Upper lobe of left lung (tissue), 6 donors: ENCODE measurements around the gene USP3. TPM values are rescaled to one million over a fixed set of nuclear protein-coding genes. Genes with fewer than 3 reads are reported as not detected.
A peak's percentile ranks its signal among the peaks of the same experiment; 100 is the strongest.
"Not testable (repeated sequence)": the region's sequence is repeated elsewhere in the genome, so short reads cannot be mapped to it uniquely, and the experiment has no call there.

ENCODE experiments used
- ATAC-seq, 2 donors: fragments of 200-7000 bp; cut with Tn5 transposase; one replicate each; pipeline ENCODE4 v1.9.1; 2022; ENCODE audit warnings: mild to moderate bottlenecking in 2 of 2, moderate library complexity in 2 of 2; ENCODE audit not compliant: low FRiP score in 2 of 2
- DNase-seq, 2 donors: peaks; one replicate each; pipeline ENCODE4 v3.0.0-alpha.2; 2019 to 2020
- H3K27ac ChIP-seq, 4 donors: fragments of 200-600 bp; sonication (generic); one replicate each; pipeline ENCODE4 v1.5.1; 2016 to 2019
- H3K27me3 ChIP-seq, 4 donors: fragments of 200-600 bp; sonication (generic); one replicate each; pipeline ENCODE4 v1.5.1; 2017 to 2019
- H3K36me3 ChIP-seq, 4 donors: fragments of 200-600 bp; sonication (generic); one replicate each; pipeline ENCODE4 v1.5.1; 2016 to 2019
- H3K4me1 ChIP-seq, 4 donors: fragments of 200-600 bp; sonication (generic); one replicate each; pipeline ENCODE4 v1.5.1; 2018 to 2019
- H3K4me3 ChIP-seq, 4 donors: fragments of 200-600 bp; sonication (generic); one replicate each; pipeline ENCODE4 v1.5.1; 2017 to 2019; ENCODE audit warnings: mild to moderate bottlenecking in 2 of 4, moderate library complexity in 1 of 4
- H3K9me3 ChIP-seq, 4 donors: fragments of 200-600 bp; sonication (generic); one replicate each; pipeline ENCODE4 v1.5.1; 2018 to 2019
- EP300 ChIP-seq, 4 donors: sonication (generic); formaldehyde crosslinking; IDR thresholded peaks; one replicate each; pipeline ENCODE4 v1.5.1; 2017; ENCODE audit warnings: antibody characterized with exemption in 4 of 4, control low read depth in 2 of 4
- POLR2A ChIP-seq, 4 donors: fragments of 450-650 bp; IDR thresholded peaks; one replicate each; pipeline ENCODE4 v1.5.1; 2016 to 2017; ENCODE audit warnings: antibody characterized with exemption in 4 of 4, mild to moderate bottlenecking in 2 of 4
- POLR2AphosphoS5 ChIP-seq, 2 donors: sonication (generic); formaldehyde crosslinking; IDR thresholded peaks; one replicate each; pipeline ENCODE4 v1.5.1; 2017; ENCODE audit warnings: antibody characterized with exemption in 2 of 2
- WGBS, 2 donors: methylation state at CpG; one replicate each; pipeline ENCODE4 v1.1.5; 2017 to 2018; 5-methylcytosine and 5-hydroxymethylcytosine counted together
- total RNA-seq, 6 donors: library from RNA; depleted of rRNA in 4 of 6; stranded (reverse); fragments of >200 nt in 4 of 6; gene quantifications; one replicate each; pipeline versions ENCODE4 v1.1.0 to v1.2.1, GENCODE V29; 2016 to 2021
- TF ChIP-seq, protein P1 (sequence below), 6 experiments: fragments of 450-650 bp in 4 of 6; fragments of 200-600 bp in 2 of 6; sonication (generic) in 2 of 6; IDR thresholded peaks; one replicate each; pipeline ENCODE4 v1.5.1; 2016 to 2019; ENCODE audit warnings: antibody characterized with exemption in 6 of 6
- donor health status: DM: no; HTN: no; CAD: no; lungs with moderate emphysema.
- donor health status: DM: no; HTN: yes; CAD: no; lungs with severe emphysema.

The USP3 gene
- total RNA-seq, 6 donors from 2014 or later, result 45.7 to 87.0 (median 63.8) TPM

DNA sequence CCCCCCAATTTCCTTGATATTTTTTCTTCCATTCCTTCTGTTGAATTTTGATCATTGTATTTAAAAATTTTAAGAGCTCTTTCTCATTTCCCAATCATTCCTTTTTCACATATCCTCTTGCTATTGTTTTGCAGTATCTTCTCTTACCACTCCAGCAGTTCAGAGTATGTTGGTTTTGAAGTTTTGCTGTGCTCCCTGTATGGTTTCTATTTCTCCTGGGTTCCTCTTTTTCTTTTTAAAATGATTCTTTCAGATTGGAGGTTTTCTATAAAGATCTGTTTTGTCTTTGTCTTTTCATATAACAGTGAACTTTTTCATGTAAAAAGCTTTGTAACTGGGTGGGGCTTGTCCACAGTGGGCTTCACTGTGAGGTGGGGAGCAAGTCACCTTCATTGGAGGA lies 12.8 kb downstream of the USP3 start:
- Histone ChIP-seq H3K27me3 (no peaks in the 10 kb centered on the region), H3K27ac (no peak overlapping the region), H3K36me3 (no peaks in the 10 kb centered on the region), H3K4me1 (peaks cover 58 to 81% (median 63%) of the 10 kb centered on the region in 4 donors), H3K9me3 (no peaks in the 10 kb centered on the region), H3K4me3 (no peak overlapping the region)
- ATAC-seq, result no peak
- no peak for DNase-seq
- TF ChIP-seq, protein P1, sequence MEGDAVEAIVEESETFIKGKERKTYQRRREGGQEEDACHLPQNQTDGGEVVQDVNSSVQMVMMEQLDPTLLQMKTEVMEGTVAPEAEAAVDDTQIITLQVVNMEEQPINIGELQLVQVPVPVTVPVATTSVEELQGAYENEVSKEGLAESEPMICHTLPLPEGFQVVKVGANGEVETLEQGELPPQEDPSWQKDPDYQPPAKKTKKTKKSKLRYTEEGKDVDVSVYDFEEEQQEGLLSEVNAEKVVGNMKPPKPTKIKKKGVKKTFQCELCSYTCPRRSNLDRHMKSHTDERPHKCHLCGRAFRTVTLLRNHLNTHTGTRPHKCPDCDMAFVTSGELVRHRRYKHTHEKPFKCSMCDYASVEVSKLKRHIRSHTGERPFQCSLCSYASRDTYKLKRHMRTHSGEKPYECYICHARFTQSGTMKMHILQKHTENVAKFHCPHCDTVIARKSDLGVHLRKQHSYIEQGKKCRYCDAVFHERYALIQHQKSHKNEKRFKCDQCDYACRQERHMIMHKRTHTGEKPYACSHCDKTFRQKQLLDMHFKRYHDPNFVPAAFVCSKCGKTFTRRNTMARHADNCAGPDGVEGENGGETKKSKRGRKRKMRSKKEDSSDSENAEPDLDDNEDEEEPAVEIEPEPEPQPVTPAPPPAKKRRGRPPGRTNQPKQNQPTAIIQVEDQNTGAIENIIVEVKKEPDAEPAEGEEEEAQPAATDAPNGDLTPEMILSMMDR (IDR thresholded peaks at IDR 0.05), result no peak
- TF ChIP-seq EP300 (IDR thresholded peaks at IDR 0.05), result no peak
- no peak for TF ChIP-seq POLR2AphosphoS5 (IDR thresholded peaks at IDR 0.05)
- no peak for TF ChIP-seq POLR2A (IDR thresholded peaks at IDR 0.05)

DNA sequence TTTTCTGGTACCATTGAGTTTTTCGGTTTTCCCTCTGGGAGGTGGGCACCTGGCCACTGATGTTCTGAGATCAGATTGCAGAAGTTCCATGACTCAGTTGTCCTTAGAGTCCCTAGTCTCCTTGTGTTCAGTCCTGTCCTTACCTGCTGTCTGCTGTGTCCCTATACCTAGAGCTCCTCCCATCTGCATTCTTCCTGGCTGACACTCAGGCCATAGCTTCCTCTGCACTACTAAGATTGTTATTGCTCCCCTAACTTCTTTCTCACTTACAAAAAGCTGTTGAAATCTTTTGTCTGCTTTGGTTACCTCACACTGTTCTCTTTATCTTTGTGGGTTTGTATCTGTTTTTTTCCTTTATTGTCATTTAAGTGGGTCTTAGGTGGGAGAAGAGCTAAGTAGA lies 13.2 kb downstream of the USP3 start:
- no peak for ATAC-seq
- DNase-seq, result no peak
- no peak for TF ChIP-seq POLR2A (IDR thresholded peaks at IDR 0.05)
- no peak for TF ChIP-seq EP300 (IDR thresholded peaks at IDR 0.05)
- H3K4me1 ChIP-seq, result peaks cover 61 to 81% (median 65%) of the 10 kb centered on the region in 4 donors
- no peaks in the 10 kb centered on the region for H3K9me3 ChIP-seq
- 83 to 100% methylated on average over 1 of the region's 1 CpG for WGBS, 2 donors
- H3K27ac ChIP-seq, result no peak overlapping the region
- H3K36me3 ChIP-seq, result no peaks in the 10 kb centered on the region
- H3K4me3 ChIP-seq, result no peak overlapping the region
- H3K27me3 ChIP-seq, result no peaks in the 10 kb centered on the region

DNA sequence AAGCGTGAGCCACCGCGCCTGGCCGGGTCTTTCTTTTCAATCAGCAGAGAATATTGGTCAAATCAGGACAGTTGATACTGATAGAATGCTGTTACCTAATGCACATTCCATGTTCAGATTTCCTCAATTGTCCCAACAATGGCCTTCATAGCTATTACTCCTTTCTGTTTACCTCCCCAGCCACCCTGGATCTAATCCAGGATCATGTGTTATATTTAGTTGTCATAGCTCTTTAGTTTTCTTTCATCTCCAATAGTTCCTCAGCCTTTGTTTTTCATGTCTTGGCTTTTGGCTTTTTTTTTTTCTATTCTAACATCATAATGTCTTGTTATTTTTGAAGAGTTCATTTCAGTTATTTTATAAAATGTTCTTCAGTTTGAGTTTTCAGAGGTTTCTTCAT lies 14.6 kb downstream of the USP3 start:
- no peak for DNase-seq
- no peaks in the 10 kb centered on the region for H3K9me3 ChIP-seq
- H3K27ac ChIP-seq, result no peak overlapping the region
- no peaks in the 10 kb centered on the region for H3K36me3 ChIP-seq
- no peaks in the 10 kb centered on the region for H3K27me3 ChIP-seq
- ATAC-seq, result no peak
- TF ChIP-seq, protein P1 (IDR thresholded peaks at IDR 0.05), result no peak
- no peak for TF ChIP-seq POLR2A (IDR thresholded peaks at IDR 0.05)
- no peak for TF ChIP-seq EP300 (IDR thresholded peaks at IDR 0.05)
- no peak for TF ChIP-seq POLR2AphosphoS5 (IDR thresholded peaks at IDR 0.05)
- 95 to 97% methylated on average over 4 of the region's 4 CpGs for whole genome bisulfite sequencing, 2 donors
- H3K4me1 ChIP-seq, result peaks cover 62 to 81% (median 74%) of the 10 kb centered on the region in 4 donors
- no peak overlapping the region for H3K4me3 ChIP-seq

DNA sequence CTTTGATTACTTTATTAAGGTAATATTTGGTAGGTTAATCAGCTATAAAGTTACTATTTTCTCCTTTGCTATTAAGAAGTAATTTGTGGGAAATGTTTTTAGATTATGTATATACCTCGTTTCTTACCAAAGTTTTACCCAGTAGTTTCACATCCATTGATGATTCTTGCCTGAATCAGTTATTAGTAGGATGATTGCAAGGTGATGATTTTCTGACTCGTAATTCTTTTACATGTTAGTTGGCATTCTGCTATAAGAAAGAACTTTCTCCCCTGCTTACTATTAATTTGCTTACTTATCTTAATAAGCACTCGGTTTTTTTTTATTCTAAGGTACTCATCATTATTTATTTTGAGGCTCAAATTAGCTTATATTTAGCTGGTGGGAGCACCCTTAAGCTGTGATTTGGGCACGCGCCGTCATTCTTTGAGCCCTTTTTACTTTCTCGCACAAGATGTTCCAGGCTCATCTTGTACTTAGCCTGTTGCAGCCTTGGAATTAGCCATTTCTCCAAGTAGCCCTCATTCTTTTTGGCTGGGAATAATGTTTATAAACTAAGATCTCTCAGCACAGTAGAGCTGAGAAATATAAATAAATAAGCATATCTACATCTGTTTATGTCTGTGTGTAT lies 15.3 kb downstream of the USP3 start:
- 89 to 93% methylated on average over 7 of the region's 7 CpGs for WGBS, 2 donors
- TF ChIP-seq, protein P1 (IDR thresholded peaks at IDR 0.05), result no peak
- TF ChIP-seq POLR2A (IDR thresholded peaks at IDR 0.05), result no peak
- no peak for TF ChIP-seq EP300 (IDR thresholded peaks at IDR 0.05)
- no peak for TF ChIP-seq POLR2AphosphoS5 (IDR thresholded peaks at IDR 0.05)
- no peak for ATAC-seq
- H3K9me3 ChIP-seq, result no peaks in the 10 kb centered on the region
- no peaks in the 10 kb centered on the region for H3K27me3 ChIP-seq
- no peaks in the 10 kb centered on the region for H3K36me3 ChIP-seq
- no peak overlapping the region for H3K4me3 ChIP-seq
- H3K27ac ChIP-seq, result no peak overlapping the region
- no peak for DNase-seq
- peaks cover 56 to 81% (median 72%) of the 10 kb centered on the region in 4 donors for H3K4me1 ChIP-seq

DNA sequence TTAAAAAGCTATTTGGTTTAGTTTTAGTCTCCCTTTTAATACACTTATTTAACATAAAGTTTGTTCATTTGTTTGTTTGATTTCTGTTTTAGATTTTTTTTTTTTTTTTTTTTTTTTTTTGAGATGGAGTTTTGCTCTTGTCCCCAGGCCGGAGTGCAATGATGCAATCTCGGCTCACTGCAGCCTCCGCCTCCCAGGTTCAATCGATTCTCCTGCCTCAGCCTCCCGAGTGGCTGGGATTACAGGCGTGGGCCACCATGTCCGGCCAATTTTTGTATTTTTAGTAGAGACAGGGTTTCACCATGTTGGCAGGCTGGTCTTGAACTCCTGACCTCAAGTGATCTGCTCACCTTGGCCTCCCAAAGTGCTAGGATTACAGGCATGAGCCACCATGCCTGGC lies 16.1 kb downstream of the USP3 start:
- not testable (repeated sequence) for H3K36me3 ChIP-seq, ATAC-seq, H3K27me3 ChIP-seq, H3K27ac ChIP-seq, H3K4me3 ChIP-seq, H3K9me3 ChIP-seq
- 91 to 98% methylated on average over 7 of the region's 7 CpGs for WGBS, 2 donors
- DNase-seq, result peak in 1 of 2 donors; percentile 1
- peaks cover 48 to 81% (median 64%) of the 10 kb centered on the region in 4 donors for H3K4me1 ChIP-seq

DNA sequence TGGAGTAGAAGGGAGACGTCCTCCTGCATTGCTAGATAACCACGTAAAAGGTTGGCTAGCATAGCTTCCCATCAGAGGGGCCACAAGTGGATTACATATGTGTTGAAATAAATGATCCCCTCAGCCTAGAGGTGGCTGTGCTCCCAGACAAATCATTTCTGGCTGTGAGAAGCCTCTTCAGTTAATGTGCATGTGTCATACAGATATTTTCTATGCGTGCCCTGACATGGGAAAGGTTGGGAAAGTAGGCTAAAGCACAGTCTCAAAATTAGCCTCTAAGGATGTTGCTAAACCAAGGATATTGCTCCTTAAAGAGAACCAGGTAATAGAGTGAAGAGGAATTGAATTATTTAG lies 17.8 kb downstream of the USP3 start:
- TF ChIP-seq EP300 (IDR thresholded peaks at IDR 0.05) (no peak), POLR2AphosphoS5 (IDR thresholded peaks at IDR 0.05) (no peak), POLR2A (IDR thresholded peaks at IDR 0.05) (no peak)
- TF ChIP-seq, protein P1 (IDR thresholded peaks at IDR 0.05), result no peak
- no peak overlapping the region for H3K4me3 ChIP-seq
- no peaks in the 10 kb centered on the region for H3K36me3 ChIP-seq
- 65 to 72% methylated on average over 2 to 3 of the region's 3 CpGs for WGBS, 2 donors
- peak in 1 of 2 donors; percentile 77 for ATAC-seq
- peak overlapping the region in 2 of 4 donors; percentile 0 to 8 for H3K27ac ChIP-seq
- H3K9me3 ChIP-seq, result no peaks in the 10 kb centered on the region
- H3K27me3 ChIP-seq, result no peaks in the 10 kb centered on the region
- peaks cover 44 to 75% (median 58%) of the 10 kb centered on the region in 4 donors for H3K4me1 ChIP-seq
- no peak for DNase-seq
